Spleen (tissue), 7 donors: ENCODE results near the gene MYL11.
A peak's percentile ranks its signal among the peaks of the same experiment; 100 is the strongest.

Experiments used
- CTCF ChIP-seq, 11 experiments: fragments of 200-600 bp in 7 of 11; fragments of 450-650 bp in 4 of 11; sonication (generic) in 4 of 11; IDR thresholded peaks in 8 of 11; conservative IDR thresholded peaks in 3 of 11; 1 replicate in 7 of 11; 2 replicates in 4 of 11; pipeline versions ENCODE4 v1.4.0 to v1.8.0; 2016 to 2021; ENCODE audit warnings: antibody characterized with exemption in 11 of 11, inconsistent platforms in 4 of 11, mild to moderate bottlenecking in 1 of 11
- POLR2A ChIP-seq, 3 donors: fragments of 450-650 bp; IDR thresholded peaks; one replicate each; pipeline ENCODE4 v1.5.1; 2017; ENCODE audit warnings: antibody characterized with exemption in 3 of 3, mild to moderate bottlenecking in 1 of 3
- POLR2AphosphoS5 ChIP-seq, 3 donors: sonication (generic); formaldehyde crosslinking; IDR thresholded peaks; one replicate each; pipeline ENCODE4 v1.5.1; 2017; ENCODE audit warnings: antibody characterized with exemption in 3 of 3
- donor health status: DM: no; HTN: no; CAD: no; lungs with moderate emphysema.
- donor health status: DM: no; HTN: no; CAD: no.
- donor health status: DM: no; HTN: no; CAD: no.

DNA sequence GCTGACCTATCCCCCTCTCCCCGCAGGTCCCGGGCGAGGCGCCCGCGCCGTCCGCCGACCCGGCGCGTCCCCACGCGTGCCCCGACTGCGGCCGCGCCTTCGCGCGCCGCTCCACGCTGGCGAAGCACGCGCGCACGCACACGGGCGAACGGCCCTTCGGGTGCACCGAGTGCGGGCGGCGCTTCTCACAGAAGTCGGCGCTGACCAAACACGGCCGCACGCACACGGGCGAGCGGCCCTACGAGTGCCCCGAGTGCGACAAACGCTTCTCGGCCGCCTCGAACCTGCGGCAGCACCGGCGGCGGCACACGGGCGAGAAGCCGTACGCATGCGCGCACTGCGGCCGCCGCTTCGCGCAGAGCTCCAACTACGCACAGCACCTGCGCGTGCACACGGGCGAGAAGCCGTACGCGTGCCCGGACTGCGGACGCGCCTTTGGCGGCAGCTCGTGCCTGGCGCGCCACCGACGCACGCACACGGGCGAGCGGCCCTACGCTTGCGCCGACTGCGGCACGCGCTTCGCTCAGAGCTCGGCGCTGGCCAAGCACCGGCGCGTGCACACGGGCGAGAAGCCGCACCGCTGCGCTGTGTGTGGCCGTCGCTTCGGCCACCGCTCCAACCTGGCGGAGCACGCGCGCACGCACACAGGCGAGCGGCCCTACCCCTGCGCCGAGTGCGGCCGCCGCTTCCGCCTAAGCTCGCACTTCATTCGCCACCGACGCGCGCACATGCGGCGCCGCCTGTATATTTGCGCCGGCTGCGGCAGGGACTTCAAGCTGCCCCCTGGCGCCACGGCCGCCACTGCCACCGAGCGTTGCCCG is 43.1 kb downstream of the MYL11 start:
- TF ChIP-seq CTCF (IDR thresholded peaks at IDR 0.05 in 8 of 11, conservative IDR thresholded peaks at IDR 0.05 in 3 of 11) (peak in 9 of 11 experiments; percentile 10 to 48 (median 33)), POLR2AphosphoS5 (IDR thresholded peaks at IDR 0.05) (peak; percentile 90 to 94 (median 91)), POLR2A (IDR thresholded peaks at IDR 0.05) (peak in 1 of 3 donors; percentile 24)
